K562 (cell line): Measurements from ENCODE around the gene PLK5. TPM values are rescaled to one million over a fixed set of nuclear protein-coding genes. Genes with fewer than 3 reads are reported as not detected.

Experiments used
- BCL6 ChIP-seq: fragments of 250-450 bp; sonication (Bioruptor Pico); IDR thresholded peaks from 2 replicates; pipeline ENCODE4 v1.4.0; 2020
- CC2D1A ChIP-seq: fragments of 450-650 bp; IDR thresholded peaks from 2 replicates; pipeline ENCODE4 v1.6.1; 2017; ENCODE audit warnings: mild to moderate bottlenecking
- ELF2 ChIP-seq: fragments of 250-450 bp; sonication (Bioruptor Pico); IDR thresholded peaks from 2 replicates; pipeline ENCODE4 v1.5.0; 2021; ENCODE audit warnings: mild to moderate bottlenecking
- IRF1 ChIP-seq: sonication (generic); formaldehyde crosslinking; IDR thresholded peaks from 2 replicates; pipeline ENCODE4 v1.8.0; 2022; ENCODE audit warnings: missing genetic modification reagents, mild to moderate bottlenecking, borderline replicate concordance
- IRF9 ChIP-seq: fragments of 450-650 bp; IDR thresholded peaks from 2 replicates; pipeline ENCODE4 v1.6.1; 2016; ENCODE audit warnings: missing biosample characterization, missing genetic modification characterization
- L3MBTL2 ChIP-seq: fragments of 450-650 bp; IDR thresholded peaks from 2 replicates; pipeline ENCODE4 v1.6.1; 2016; ENCODE audit warnings: mild to moderate bottlenecking, moderate library complexity
- RCOR1 ChIP-seq, 2 experiments: IDR thresholded peaks; 2 replicates each; pipeline ENCODE4 v1.6.1; 2012; ENCODE audit warnings: low read depth in 2 of 2, low read length in 2 of 2, borderline replicate concordance in 1 of 2, improper control_type of control experiment in 1 of 2
- REST ChIP-seq, 2 experiments: fragments of 450-650 bp; formaldehyde crosslinking in 1 of 2; IDR thresholded peaks; 2 replicates each; pipeline versions ENCODE4 v1.4.0 to v1.6.1; 2014 to 2020; ENCODE audit warnings: mild to moderate bottlenecking in 2 of 2, borderline replicate concordance in 1 of 2, low read depth in 1 of 2
- ZNF699 ChIP-seq: fragments of 250-450 bp; sonication (Bioruptor Pico); IDR thresholded peaks from 2 replicates; pipeline ENCODE4 v1.8.0; 2021; ENCODE audit warnings: mild to moderate bottlenecking, moderate library complexity; ENCODE audit not compliant: insufficient replicate concordance
- polyA plus RNA-seq, 8 experiments: library from polyadenylated mRNA; depleted of rRNA in 4 of 8; stranded (reverse) in 5 of 8; unstranded in 3 of 8; fragments of >200 nt; fragmentation: Nextera tagmentation in 2 of 8; fragmentation: Illumina TruSeq in 1 of 8; extraction: Ambion mirVana in 2 of 8; extraction: Trizol in 1 of 8; gene quantifications; 2 replicates each; pipeline versions ENCODE4 v1.2.1 to v1.2.3, GENCODE V29; 2011 to 2014; ENCODE audit warnings: inconsistent platforms in 1 of 8, missing spikeins in 1 of 8
- total RNA-seq, 7 experiments: library from RNA; depleted of rRNA in 6 of 7; stranded (reverse); fragments of >200 nt in 6 of 7; fragmentation: Illumina TruSeq in 2 of 7; extraction: Trizol in 2 of 7; gene quantifications; 2 replicates each; pipeline versions ENCODE4 v1.2.1 to v1.2.3, GENCODE V29; 2011 to 2021; ENCODE audit warnings: low replicate concordance in 1 of 7
- TF ChIP-seq, protein P1 (sequence below), 2 experiments: fragments of 200-800 bp in 1 of 2; sonication (Bioruptor generic) in 1 of 2; sonication (generic) in 1 of 2; formaldehyde crosslinking in 1 of 2; IDR thresholded peaks in 1 of 2; conservative IDR thresholded peaks in 1 of 2; 2 replicates each; pipeline versions ENCODE4 v1.5.0 to v1.6.1; 2016 to 2020; ENCODE audit warnings: missing compliant biosample characterization in 1 of 2, missing genetic modification characterization in 1 of 2, missing genetic modification reagents in 1 of 2
- TF ChIP-seq, protein P2 (sequence below): fragments of 450-650 bp; formaldehyde crosslinking; IDR thresholded peaks from 2 replicates; pipeline ENCODE4 v1.4.0; 2020; ENCODE audit warnings: mild to moderate bottlenecking, mixed read lengths

Gene PLK5
- total and polyA plus RNA-seq, 9 of the 15 experiments (the other 6 are each of a cell fraction or from before 2014, with no cell fraction given) = 0.04 to 0.23 (median 0.11) TPM; not detected in 5

DNA sequence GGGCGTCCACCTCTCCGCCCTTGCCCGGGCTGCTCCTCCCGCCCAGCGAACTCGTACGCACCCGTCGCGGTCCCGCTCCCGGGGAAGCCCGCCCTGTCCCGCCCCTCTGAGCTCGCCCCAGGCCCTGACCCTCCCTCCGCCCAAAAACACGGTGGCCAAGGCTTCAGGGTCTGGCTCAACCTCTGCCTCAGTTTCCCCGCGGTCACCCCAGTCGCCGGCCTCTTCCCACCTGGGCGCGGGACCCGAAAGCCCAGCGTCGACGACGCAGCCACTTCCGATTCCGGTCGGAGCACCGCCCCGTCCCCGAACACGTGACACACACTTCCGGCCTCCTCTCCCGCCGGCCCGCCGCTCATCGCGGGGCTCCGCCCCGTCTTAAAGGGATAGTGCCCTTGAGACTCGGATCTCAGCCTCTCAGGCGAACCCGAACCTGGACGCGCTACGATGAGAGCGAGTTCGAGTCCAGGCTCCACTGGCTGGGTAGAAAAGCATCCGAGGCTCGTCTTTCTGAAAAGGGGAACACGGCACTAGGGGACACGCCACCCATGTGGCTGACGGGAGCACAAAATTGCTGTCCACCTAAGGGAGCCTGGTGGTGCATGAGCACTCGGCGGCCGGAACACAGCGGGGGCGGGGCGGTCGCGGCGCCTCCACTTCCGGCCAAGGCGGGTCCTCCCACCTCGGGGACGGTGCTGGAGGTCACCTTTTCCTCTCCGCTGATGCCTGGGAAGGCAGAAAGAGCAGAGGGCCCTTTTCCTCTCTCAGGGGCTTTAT is 44.8 kb upstream of the PLK5 start, which contains the start of gene C19orf25 (continued):
- peak; percentile 88 for TF ChIP-seq L3MBTL2
- TF ChIP-seq ELF2 (CRISPR knock-in tag) = peak; percentile 95
- TF ChIP-seq, protein P1, sequence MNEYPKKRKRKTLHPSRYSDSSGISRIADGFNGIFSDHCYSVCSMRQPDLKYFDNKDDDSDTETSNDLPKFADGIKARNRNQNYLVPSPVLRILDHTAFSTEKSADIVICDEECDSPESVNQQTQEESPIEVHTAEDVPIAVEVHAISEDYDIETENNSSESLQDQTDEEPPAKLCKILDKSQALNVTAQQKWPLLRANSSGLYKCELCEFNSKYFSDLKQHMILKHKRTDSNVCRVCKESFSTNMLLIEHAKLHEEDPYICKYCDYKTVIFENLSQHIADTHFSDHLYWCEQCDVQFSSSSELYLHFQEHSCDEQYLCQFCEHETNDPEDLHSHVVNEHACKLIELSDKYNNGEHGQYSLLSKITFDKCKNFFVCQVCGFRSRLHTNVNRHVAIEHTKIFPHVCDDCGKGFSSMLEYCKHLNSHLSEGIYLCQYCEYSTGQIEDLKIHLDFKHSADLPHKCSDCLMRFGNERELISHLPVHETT (CRISPR knock-in tag; conservative IDR thresholded peaks at IDR 0.05 in 1 of 2, IDR thresholded peaks at IDR 0.05 in 1 of 2) = peak in 1 of 2 experiments; percentile 87; a peak in 2 of 4 replicates
- no peak for TF ChIP-seq BCL6 (CRISPR knock-in tag)
- TF ChIP-seq REST (IDR thresholded peaks at IDR 0.05; ENCODE audit: borderline replicate concordance) = peak; percentile 78
- peak; percentile 19; the same call in 1 of the 2 replicates for TF ChIP-seq REST (CRISPR knock-in tag; IDR thresholded peaks at IDR 0.05; ENCODE audit: low read depth)
- TF ChIP-seq, protein P2, sequence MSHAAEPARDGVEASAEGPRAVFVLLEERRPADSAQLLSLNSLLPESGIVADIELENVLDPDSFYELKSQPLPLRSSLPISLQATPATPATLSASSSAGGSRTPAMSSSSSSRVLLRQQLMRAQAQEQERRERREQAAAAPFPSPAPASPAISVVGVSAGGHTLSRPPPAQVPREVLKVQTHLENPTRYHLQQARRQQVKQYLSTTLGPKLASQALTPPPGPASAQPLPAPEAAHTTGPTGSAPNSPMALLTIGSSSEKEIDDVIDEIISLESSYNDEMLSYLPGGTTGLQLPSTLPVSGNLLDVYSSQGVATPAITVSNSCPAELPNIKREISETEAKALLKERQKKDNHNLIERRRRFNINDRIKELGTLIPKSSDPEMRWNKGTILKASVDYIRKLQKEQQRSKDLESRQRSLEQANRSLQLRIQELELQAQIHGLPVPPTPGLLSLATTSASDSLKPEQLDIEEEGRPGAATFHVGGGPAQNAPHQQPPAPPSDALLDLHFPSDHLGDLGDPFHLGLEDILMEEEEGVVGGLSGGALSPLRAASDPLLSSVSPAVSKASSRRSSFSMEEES (CRISPR knock-in tag) = peak; percentile 98
- no peak for TF ChIP-seq ZNF699 (CRISPR knock-in tag)
- no peak for TF ChIP-seq CC2D1A
- peak in 1 of 2 experiments; percentile 77; a peak in 2 of 4 replicates for TF ChIP-seq RCOR1 (IDR thresholded peaks at IDR 0.05; ENCODE audit: borderline replicate concordance in 1 of 2, low read depth in 2 of 2, low read length in 2 of 2)
- TF ChIP-seq IRF1 (CRISPR knock-in tag) = no peak
- no peak for TF ChIP-seq IRF9 (tag)
